HS-5 (cell line): ENCODE measurements around the gene ATP2C1.
A peak's percentile ranks its signal among the peaks of the same experiment; 100 is the strongest.

Source experiments
- DNase-seq: peaks from one replicate; pipeline ENCODE4 v3.0.0-alpha.2; 2012; ENCODE audit warnings: low read depth

Gene ATP2C1

GRCh38 chr3:130895690-130896488 is 2.0 kb downstream of the ATP2C1 start:
- no peak for DNase-seq

- DNase-seq, result no peak
Measured at GRCh38 chr3:130897316-130897715, 3.4 kb downstream of the ATP2C1 start.

- DNase-seq, result no peak
Measured at GRCh38 chr3:130900959-130901358, 7.1 kb downstream of the ATP2C1 start.

GRCh38 chr3:130901463-130902204 is 7.8 kb downstream of the ATP2C1 start:
- DNase-seq, result no peak

- no peak for DNase-seq
Measured at GRCh38 chr3:130903412-130903908, 9.6 kb downstream of the ATP2C1 start.

- no peak for DNase-seq
Measured at GRCh38 chr3:130904491-130904890, 10.6 kb downstream of the ATP2C1 start.

- no peak for DNase-seq
Measured at GRCh38 chr3:130905551-130905950, 11.7 kb downstream of the ATP2C1 start.

- peak; percentile 52 for DNase-seq
Measured at GRCh38 chr3:130906374-130906995, 12.6 kb downstream of the ATP2C1 start.

- DNase-seq, result no peak
Measured at GRCh38 chr3:130907500-130907899, 13.6 kb downstream of the ATP2C1 start.

GRCh38 chr3:130907966-130908365 is 14.1 kb downstream of the ATP2C1 start:
- no peak for DNase-seq

- DNase-seq, result no peak
Measured at GRCh38 chr3:130915567-130916292, 21.8 kb downstream of the ATP2C1 start.

GRCh38 chr3:130916507-130917167 is 22.8 kb downstream of the ATP2C1 start:
- no peak for DNase-seq

GRCh38 chr3:130918328-130918727 is 24.4 kb downstream of the ATP2C1 start:
- no peak for DNase-seq

GRCh38 chr3:130925628-130926027 is 31.7 kb downstream of the ATP2C1 start:
- DNase-seq, result no peak

- no peak for DNase-seq
Measured at GRCh38 chr3:130926504-130926903, 32.6 kb downstream of the ATP2C1 start.

- no peak for DNase-seq
Measured at GRCh38 chr3:130929804-130930203, 35.9 kb downstream of the ATP2C1 start.

GRCh38 chr3:130932979-130933378 is 39.1 kb downstream of the ATP2C1 start:
- DNase-seq, result no peak

GRCh38 chr3:130933801-130934345 is 40.0 kb downstream of the ATP2C1 start:
- no peak for DNase-seq

GRCh38 chr3:130934442-130935089 is 40.7 kb downstream of the ATP2C1 start:
- no peak for DNase-seq

- DNase-seq, result peak; percentile 39
Measured at GRCh38 chr3:130935761-130936492, 42.0 kb downstream of the ATP2C1 start.
